ENCODE data around the gene PTGR1. TPM values are rescaled to one million over a fixed set of nuclear protein-coding genes. Genes with fewer than 3 reads are reported as not detected.

PTGR1 gene
- 10 to 100 TPM; 28.2 to 93.3 TPM for polyA plus RNA-seq

DNA sequence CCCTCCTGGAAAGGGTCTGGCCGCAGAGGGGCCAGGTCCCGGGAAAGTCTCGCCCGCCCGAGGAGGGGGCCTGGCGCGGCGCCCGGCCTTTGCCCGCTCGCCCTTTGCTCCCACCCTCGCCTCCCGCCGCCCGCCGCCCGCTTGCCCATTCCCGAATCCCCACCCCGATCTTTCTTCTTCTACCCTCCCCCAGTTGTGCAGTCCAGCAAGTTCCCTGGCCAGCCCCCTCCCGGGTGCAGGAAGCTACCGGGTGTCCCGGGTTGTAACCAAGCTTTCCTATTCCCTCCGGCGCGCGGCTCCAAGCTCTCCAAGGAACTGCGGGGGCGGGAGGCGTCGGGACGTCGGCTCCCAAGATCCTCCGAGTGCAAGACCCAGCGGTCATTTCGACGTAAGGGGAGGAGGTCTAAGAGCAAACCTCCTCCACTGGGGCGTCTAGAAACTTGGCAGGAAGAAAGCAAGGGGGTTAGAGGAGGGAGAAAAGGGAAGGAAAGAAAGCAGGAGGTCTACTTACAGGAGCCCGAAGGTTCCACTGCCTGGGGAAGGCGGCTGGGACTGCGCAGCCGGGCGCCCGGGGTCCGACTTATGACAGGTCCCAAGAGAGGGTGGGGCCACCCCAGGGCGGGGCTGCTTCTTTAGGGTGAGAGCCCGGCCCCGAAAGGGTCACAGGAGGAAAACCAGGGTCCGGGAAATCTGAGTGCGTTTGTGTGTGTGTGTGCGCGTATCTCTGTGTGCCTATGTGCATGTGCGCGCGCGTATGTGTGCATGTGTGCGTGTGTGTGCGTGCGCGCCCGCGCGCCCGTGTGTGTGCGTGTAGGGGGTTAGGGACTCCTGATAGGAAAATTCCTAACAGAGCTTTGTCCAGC is at the start of gene PTGR1:
PTGR1 (minus strand) TSS at position 556 of the 863 bp plus-strand sequence. CDS start 2,225 bp downstream, outside the sequence.
- Histone ChIP-seq H3K27ac (ENCODE audit: low read depth in 2 of 2, low read length in 1 of 2) (peak within 1 kb of the TSS; percentile 74 to 83), H3K4me3 (ENCODE audit: low read depth in 1 of 2, low read length in 2 of 2) (peak within 1 kb of the TSS; percentile 64 to 70), H3K27me3 (ENCODE audit: control insufficient read depth in 1 of 2, insufficient read depth in 2 of 2, low read length in 2 of 2) (no peaks in the 10 kb centered on the region), H3K36me3 (ENCODE audit: control insufficient read depth in 2 of 2, insufficient read depth in 2 of 2, low read length in 1 of 2) (peaks cover 0 to 3% of the 10 kb centered on the region in 2 donors), H3K4me1 (ENCODE audit: control insufficient read depth in 2 of 2, insufficient read depth in 2 of 2, low read length in 1 of 2) (peaks cover 0 to 3% of the 10 kb centered on the region in 2 donors), H3K9me3 (ENCODE audit: control insufficient read depth in 2 of 2, insufficient read depth in 1 of 2, low read depth in 1 of 2, low read length in 1 of 2) (no peaks in the 10 kb centered on the region)
- 1 to 2% methylated on average over 60 to 64 of the region's 64 CpGs for WGBS, 2 donors

DNA sequence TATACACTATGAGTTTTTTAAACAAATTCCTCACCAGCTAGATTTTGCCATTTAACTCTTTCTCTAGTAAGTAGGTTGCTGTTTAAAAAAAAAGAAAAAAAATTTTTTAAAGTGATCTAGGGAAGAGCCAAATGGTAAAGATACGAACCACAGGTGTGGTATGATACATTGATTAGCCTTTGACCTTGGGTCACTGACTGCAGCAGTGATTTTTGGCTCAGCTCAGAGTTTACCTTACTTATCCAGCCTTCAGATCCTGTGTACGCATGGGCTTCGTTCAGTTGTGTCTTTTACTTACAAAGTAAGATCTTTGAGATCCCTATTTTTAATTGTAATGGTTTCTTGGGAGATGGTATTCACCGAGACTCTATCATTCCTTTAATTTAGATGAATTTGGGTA is 49.6 kb upstream of the PTGR1 start:
- H3K9me3 ChIP-seq (ENCODE audit: control insufficient read depth in 2 of 2, insufficient read depth in 1 of 2, low read depth in 1 of 2, low read length in 1 of 2): no peaks in the 10 kb centered on the region
- no peaks in the 10 kb centered on the region for H3K36me3 ChIP-seq (ENCODE audit: control insufficient read depth in 2 of 2, insufficient read depth in 2 of 2, low read length in 1 of 2)
- no peaks in the 10 kb centered on the region for H3K4me1 ChIP-seq (ENCODE audit: control insufficient read depth in 2 of 2, insufficient read depth in 2 of 2, low read length in 1 of 2)
- no peak overlapping the region for H3K27ac ChIP-seq (ENCODE audit: low read depth in 2 of 2, low read length in 1 of 2)
- H3K27me3 ChIP-seq (ENCODE audit: control insufficient read depth in 1 of 2, insufficient read depth in 2 of 2, low read length in 2 of 2): no peaks in the 10 kb centered on the region
- 80 to 96% methylated on average over 4 of the region's 4 CpGs for WGBS, 2 donors
- no peak overlapping the region for H3K4me3 ChIP-seq (ENCODE audit: low read depth in 1 of 2, low read length in 2 of 2)

DNA sequence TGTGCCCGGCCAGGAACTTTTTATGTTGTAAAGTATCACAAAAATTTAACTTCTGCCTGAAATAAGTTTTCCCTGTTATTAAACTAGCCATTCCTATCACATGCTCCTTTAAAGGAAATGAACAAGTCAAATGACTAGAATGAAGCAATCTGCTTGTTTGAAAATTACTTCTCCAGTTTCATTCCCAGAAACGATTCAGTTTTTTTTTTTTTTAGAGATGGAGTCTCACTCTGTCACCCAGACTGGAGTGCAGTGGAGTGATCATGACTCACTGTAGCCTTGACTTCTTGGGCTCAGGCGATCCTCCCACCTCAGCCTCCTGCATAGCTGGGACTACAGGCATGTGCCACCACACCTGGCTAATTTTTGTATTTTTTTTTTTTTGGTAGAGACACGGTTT is 48.6 kb upstream of the PTGR1 start:
- no peak overlapping the region for H3K27ac ChIP-seq (ENCODE audit: low read depth in 2 of 2, low read length in 1 of 2)
- no peaks in the 10 kb centered on the region for H3K36me3 ChIP-seq (ENCODE audit: control insufficient read depth in 2 of 2, insufficient read depth in 2 of 2, low read length in 1 of 2)
- H3K27me3 ChIP-seq (ENCODE audit: control insufficient read depth in 1 of 2, insufficient read depth in 2 of 2, low read length in 2 of 2): no peaks in the 10 kb centered on the region
- no peak overlapping the region for H3K4me3 ChIP-seq (ENCODE audit: low read depth in 1 of 2, low read length in 2 of 2)
- WGBS, 2 donors: 83 to 84% methylated on average over 4 of the region's 4 CpGs
- H3K9me3 ChIP-seq (ENCODE audit: control insufficient read depth in 2 of 2, insufficient read depth in 1 of 2, low read depth in 1 of 2, low read length in 1 of 2): no peaks in the 10 kb centered on the region
- H3K4me1 ChIP-seq (ENCODE audit: control insufficient read depth in 2 of 2, insufficient read depth in 2 of 2, low read length in 1 of 2): no peaks in the 10 kb centered on the region

DNA sequence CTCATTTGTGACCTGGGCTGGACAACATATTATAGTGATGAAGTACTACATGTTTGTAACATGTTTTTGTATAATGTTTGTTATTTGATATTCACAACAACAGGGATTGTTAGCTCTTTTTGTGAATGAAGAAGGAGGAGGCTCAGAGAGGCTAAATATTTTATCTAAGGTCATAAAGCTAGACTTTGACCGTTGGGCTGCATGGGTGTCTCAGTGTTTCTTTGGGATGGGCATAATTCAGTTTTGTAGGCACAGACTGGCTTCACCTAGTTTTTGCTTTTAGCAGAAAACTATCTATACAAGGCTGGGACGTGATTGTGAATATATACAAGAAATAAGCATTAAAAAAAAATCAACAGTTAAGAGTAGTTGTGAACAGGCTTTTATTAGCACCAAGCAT is 47.0 kb upstream of the PTGR1 start:
- Histone ChIP-seq H3K4me1 (ENCODE audit: control insufficient read depth in 2 of 2, insufficient read depth in 2 of 2, low read length in 1 of 2) (no peaks in the 10 kb centered on the region), H3K27ac (ENCODE audit: low read depth in 2 of 2, low read length in 1 of 2) (no peak overlapping the region), H3K4me3 (ENCODE audit: low read depth in 1 of 2, low read length in 2 of 2) (no peak overlapping the region), H3K27me3 (ENCODE audit: control insufficient read depth in 1 of 2, insufficient read depth in 2 of 2, low read length in 2 of 2) (no peaks in the 10 kb centered on the region), H3K36me3 (ENCODE audit: control insufficient read depth in 2 of 2, insufficient read depth in 2 of 2, low read length in 1 of 2) (no peaks in the 10 kb centered on the region), H3K9me3 (ENCODE audit: control insufficient read depth in 2 of 2, insufficient read depth in 1 of 2, low read depth in 1 of 2, low read length in 1 of 2) (no peaks in the 10 kb centered on the region)
- 78 to 89% methylated on average over 2 of the region's 2 CpGs for WGBS, 2 donors

DNA sequence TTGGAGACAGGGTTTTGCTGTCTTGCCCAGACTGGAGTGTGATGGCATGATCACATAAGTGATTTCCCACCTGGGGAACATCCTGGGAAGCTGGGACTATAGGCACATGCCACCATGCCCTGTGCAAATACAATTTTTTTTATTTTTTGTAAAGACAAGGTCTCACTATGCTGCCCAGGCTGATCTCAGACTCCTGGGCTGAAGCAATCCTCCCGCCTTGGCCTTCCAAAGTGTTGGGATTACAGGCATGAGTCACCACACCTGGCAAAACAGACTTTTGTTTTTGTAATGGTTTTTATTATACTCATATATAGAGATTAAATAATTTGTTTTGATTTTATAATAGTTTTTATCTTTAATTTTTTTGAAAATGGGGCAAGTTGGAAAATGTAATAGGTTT is 46.4 kb upstream of the PTGR1 start:
- 71 to 84% methylated on average over 1 of the region's 1 CpG for WGBS, 2 donors

DNA sequence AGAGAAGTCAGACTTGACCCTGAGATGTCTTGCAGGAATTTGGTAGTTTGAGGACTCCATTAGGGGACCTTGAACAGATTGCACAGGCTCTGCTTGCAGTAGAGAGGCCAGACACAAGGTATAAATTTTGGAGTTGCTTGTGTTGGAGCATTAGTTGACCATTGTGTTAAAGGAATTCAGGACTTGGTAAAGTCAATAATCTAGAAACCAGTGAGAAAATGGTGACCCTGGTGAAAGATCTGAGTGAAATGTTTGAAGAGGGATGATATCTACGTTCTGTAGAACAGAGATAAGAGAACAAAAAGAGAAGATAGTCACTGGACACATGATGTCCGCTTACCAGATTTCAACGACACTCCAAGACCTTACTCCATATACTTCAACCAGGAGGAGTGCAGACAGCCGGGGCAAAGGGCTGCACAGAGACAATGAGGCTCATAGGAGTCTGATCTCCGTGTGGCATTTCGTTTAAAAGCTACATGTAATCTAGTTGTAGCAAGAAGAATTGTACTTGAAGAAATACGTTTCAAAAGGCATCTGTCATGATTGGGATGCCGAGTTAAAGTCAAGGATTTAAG is 44.8 kb upstream of the PTGR1 start:
- Histone ChIP-seq H3K9me3 (ENCODE audit: control insufficient read depth in 2 of 2, insufficient read depth in 1 of 2, low read depth in 1 of 2, low read length in 1 of 2) (no peaks in the 10 kb centered on the region), H3K36me3 (ENCODE audit: control insufficient read depth in 2 of 2, insufficient read depth in 2 of 2, low read length in 1 of 2) (no peaks in the 10 kb centered on the region), H3K4me3 (ENCODE audit: low read depth in 1 of 2, low read length in 2 of 2) (no peak overlapping the region), H3K27ac (ENCODE audit: low read depth in 2 of 2, low read length in 1 of 2) (no peak overlapping the region), H3K4me1 (ENCODE audit: control insufficient read depth in 2 of 2, insufficient read depth in 2 of 2, low read length in 1 of 2) (no peaks in the 10 kb centered on the region), H3K27me3 (ENCODE audit: control insufficient read depth in 1 of 2, insufficient read depth in 2 of 2, low read length in 2 of 2) (no peaks in the 10 kb centered on the region)
- WGBS, 2 donors: 85 to 93% methylated on average over 8 of the region's 8 CpGs

More for the DNA sequence above, 46.4 kb upstream of the PTGR1 start:
- no peaks in the 10 kb centered on the region for H3K9me3 ChIP-seq (ENCODE audit: control insufficient read depth in 2 of 2, insufficient read depth in 1 of 2, low read depth in 1 of 2, low read length in 1 of 2)
- H3K4me1 ChIP-seq (ENCODE audit: control insufficient read depth in 2 of 2, insufficient read depth in 2 of 2, low read length in 1 of 2): no peaks in the 10 kb centered on the region
- no peaks in the 10 kb centered on the region for H3K27me3 ChIP-seq (ENCODE audit: control insufficient read depth in 1 of 2, insufficient read depth in 2 of 2, low read length in 2 of 2)
- no peak overlapping the region for H3K27ac ChIP-seq (ENCODE audit: low read depth in 2 of 2, low read length in 1 of 2)
- H3K4me3 ChIP-seq (ENCODE audit: low read depth in 1 of 2, low read length in 2 of 2): no peak overlapping the region
- H3K36me3 ChIP-seq (ENCODE audit: control insufficient read depth in 2 of 2, insufficient read depth in 2 of 2, low read length in 1 of 2): no peaks in the 10 kb centered on the region

DNA sequence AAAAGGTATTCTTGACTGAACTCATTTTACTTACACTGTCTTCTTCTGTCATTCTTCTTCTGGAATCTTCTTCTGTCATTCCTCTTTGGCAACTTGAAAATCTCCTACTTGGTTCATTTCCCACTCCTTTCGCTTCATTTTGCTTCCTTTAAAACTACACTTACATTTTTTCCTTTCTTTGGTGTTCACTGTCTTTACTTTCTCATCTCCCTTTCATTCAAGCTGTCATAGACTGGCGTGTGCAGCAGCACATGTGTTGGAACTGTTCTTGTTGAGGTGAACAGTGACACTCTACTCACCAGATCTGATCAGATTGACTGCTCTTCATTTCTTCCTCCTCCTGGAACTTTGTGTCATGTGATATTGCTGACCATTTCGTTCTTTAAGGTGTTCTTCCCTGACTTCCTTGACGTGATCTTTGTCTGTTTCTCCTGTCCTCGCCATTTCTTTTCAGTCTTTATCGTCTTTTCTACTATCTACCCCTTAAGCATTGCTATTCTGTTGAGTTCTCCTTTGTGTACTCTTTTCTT is 38.0 kb upstream of the PTGR1 start:
- no peak overlapping the region for H3K27ac ChIP-seq (ENCODE audit: low read depth in 2 of 2, low read length in 1 of 2)
- H3K9me3 ChIP-seq (ENCODE audit: control insufficient read depth in 2 of 2, insufficient read depth in 1 of 2, low read depth in 1 of 2, low read length in 1 of 2): no peaks in the 10 kb centered on the region
- H3K27me3 ChIP-seq (ENCODE audit: control insufficient read depth in 1 of 2, insufficient read depth in 2 of 2, low read length in 2 of 2): no peaks in the 10 kb centered on the region
- H3K4me3 ChIP-seq (ENCODE audit: low read depth in 1 of 2, low read length in 2 of 2): no peak overlapping the region
- no peaks in the 10 kb centered on the region for H3K4me1 ChIP-seq (ENCODE audit: control insufficient read depth in 2 of 2, insufficient read depth in 2 of 2, low read length in 1 of 2)
- 79 to 88% methylated on average over 6 of the region's 6 CpGs for WGBS, 2 donors
- H3K36me3 ChIP-seq (ENCODE audit: control insufficient read depth in 2 of 2, insufficient read depth in 2 of 2, low read length in 1 of 2): no peaks in the 10 kb centered on the region

DNA sequence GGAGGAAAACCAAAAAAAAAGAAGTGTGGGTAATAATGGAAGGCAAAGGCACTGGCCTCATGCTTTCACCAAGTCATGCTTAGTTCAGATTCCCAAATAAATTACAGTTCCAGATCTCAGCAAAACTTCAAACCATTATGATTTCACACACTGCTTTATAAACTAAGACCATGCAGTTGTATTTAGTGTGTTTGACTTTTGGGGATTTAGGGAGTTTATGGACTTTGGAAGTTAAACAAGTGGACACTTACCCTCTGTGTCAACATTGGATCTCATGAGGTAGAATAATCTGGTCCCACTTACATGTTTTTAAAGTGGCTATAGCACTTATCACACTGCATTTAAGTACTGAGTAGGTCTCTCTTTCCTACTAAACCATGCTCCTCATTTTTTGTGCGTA is 35.4 kb upstream of the PTGR1 start:
- WGBS, 2 donors: 76 to 90% methylated on average over 1 of the region's 1 CpG
- no peaks in the 10 kb centered on the region for H3K36me3 ChIP-seq (ENCODE audit: control insufficient read depth in 2 of 2, insufficient read depth in 2 of 2, low read length in 1 of 2)
- no peaks in the 10 kb centered on the region for H3K4me1 ChIP-seq (ENCODE audit: control insufficient read depth in 2 of 2, insufficient read depth in 2 of 2, low read length in 1 of 2)
- H3K9me3 ChIP-seq (ENCODE audit: control insufficient read depth in 2 of 2, insufficient read depth in 1 of 2, low read depth in 1 of 2, low read length in 1 of 2): no peaks in the 10 kb centered on the region
- no peak overlapping the region for H3K27ac ChIP-seq (ENCODE audit: low read depth in 2 of 2, low read length in 1 of 2)
- no peak overlapping the region for H3K4me3 ChIP-seq (ENCODE audit: low read depth in 1 of 2, low read length in 2 of 2)
- no peaks in the 10 kb centered on the region for H3K27me3 ChIP-seq (ENCODE audit: control insufficient read depth in 1 of 2, insufficient read depth in 2 of 2, low read length in 2 of 2)

DNA sequence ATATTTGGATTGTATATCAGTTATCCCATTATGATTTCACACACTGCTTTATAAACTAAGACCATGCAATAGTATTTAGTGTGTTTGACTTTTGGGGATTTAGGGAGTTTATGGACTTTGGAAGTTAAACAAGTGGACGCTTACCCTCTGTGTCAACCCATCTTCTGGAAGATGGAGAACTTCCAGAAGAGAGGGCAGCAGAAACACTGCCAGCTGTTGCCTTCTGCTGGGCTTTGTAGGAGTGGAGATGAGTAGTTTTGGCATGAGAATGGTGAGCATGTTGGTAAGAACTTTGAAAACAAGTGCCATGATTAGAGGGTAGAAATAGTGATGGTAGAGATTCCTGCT is 33.9 kb upstream of the PTGR1 start:
- H3K27ac ChIP-seq (ENCODE audit: low read depth in 2 of 2, low read length in 1 of 2): no peak overlapping the region
- H3K27me3 ChIP-seq (ENCODE audit: control insufficient read depth in 1 of 2, insufficient read depth in 2 of 2, low read length in 2 of 2): no peaks in the 10 kb centered on the region
- 76 to 82% methylated on average over 1 of the region's 1 CpG for WGBS, 2 donors
- H3K4me3 ChIP-seq (ENCODE audit: low read depth in 1 of 2, low read length in 2 of 2): no peak overlapping the region
- no peaks in the 10 kb centered on the region for H3K36me3 ChIP-seq (ENCODE audit: control insufficient read depth in 2 of 2, insufficient read depth in 2 of 2, low read length in 1 of 2)
- no peaks in the 10 kb centered on the region for H3K9me3 ChIP-seq (ENCODE audit: control insufficient read depth in 2 of 2, insufficient read depth in 1 of 2, low read depth in 1 of 2, low read length in 1 of 2)
- no peaks in the 10 kb centered on the region for H3K4me1 ChIP-seq (ENCODE audit: control insufficient read depth in 2 of 2, insufficient read depth in 2 of 2, low read length in 1 of 2)

Measured in esophagus (tissue), 2 donors.